Upper lobe of right lung (tissue), 1 donor: ENCODE results near the gene KCNJ3. TPM values are rescaled to one million over a fixed set of nuclear protein-coding genes. Genes with fewer than 3 reads are reported as not detected.

ENCODE experiments used
- ATAC-seq: fragments of 200-7000 bp; cut with Tn5 transposase; one replicate; pipeline ENCODE4 v1.9.1; 2020; ENCODE audit warnings: mild to moderate bottlenecking, moderate library complexity
- DNase-seq: peaks from one replicate; pipeline ENCODE4 v3.0.0-alpha.2; 2020
- H3K27ac ChIP-seq: fragments of 200-600 bp; one replicate; pipeline ENCODE4 v1.8.0; 2022
- H3K27me3 ChIP-seq: fragments of 200-600 bp; one replicate; pipeline ENCODE4 v1.8.0; 2022; ENCODE audit warnings: mild to moderate bottlenecking
- H3K36me3 ChIP-seq: fragments of 200-600 bp; one replicate; pipeline ENCODE4 v1.8.0; 2022
- H3K4me1 ChIP-seq: fragments of 200-600 bp; one replicate; pipeline ENCODE4 v1.8.0; 2022
- H3K4me3 ChIP-seq: fragments of 200-600 bp; one replicate; pipeline ENCODE4 v1.8.0; 2022; ENCODE audit warnings: mild to moderate bottlenecking
- H3K9me3 ChIP-seq: fragments of 200-600 bp; one replicate; pipeline ENCODE4 v1.8.0; 2022
- CTCF ChIP-seq: fragments of 200-600 bp; IDR thresholded peaks from one replicate; pipeline ENCODE4 v1.8.0; 2022; ENCODE audit warnings: antibody characterized with exemption
- intact Hi-C: fragments of 100-400 bp; cut with DNase I; formaldehyde crosslinking; loops from one replicate; pipeline ENCODE4 v1.11.0; 2022
- total RNA-seq: library from RNA; stranded (reverse); fragmentation: NEBNext Ultra II Directional; extraction: Animal tissue kit (Norgen Biotek cat#: 25700); gene quantifications from one replicate; pipeline ENCODE4 v1.2.1, GENCODE V29; 2021
- donor health status: DM: no; HTN: yes; CAD: no; lungs with severe emphysema.

Gene KCNJ3
- total RNA-seq, 1 donor from 2014 or later: not detected

GRCh38 chr2:154698721-154699574 is 453 bp downstream of the KCNJ3 start:
- Histone ChIP-seq H3K9me3 (no peaks in the 10 kb centered on the region), H3K27me3 (peaks cover 39% of the 10 kb centered on the region), H3K4me3 (no peak overlapping the region), H3K27ac (no peak overlapping the region), H3K4me1 (peaks cover 11% of the 10 kb centered on the region), H3K36me3 (no peaks in the 10 kb centered on the region)
- DNase-seq: no peak
- no peak for TF ChIP-seq CTCF
- intact Hi-C loops: no loop called here
- peak; percentile 16 for ATAC-seq

- no peak overlapping the region for H3K27ac ChIP-seq
- DNase-seq (no peak), ATAC-seq (no peak)
- peaks cover 39% of the 10 kb centered on the region for H3K27me3 ChIP-seq
- no peak overlapping the region for H3K4me3 ChIP-seq
- no peaks in the 10 kb centered on the region for H3K36me3 ChIP-seq
- no peak for TF ChIP-seq CTCF
- H3K9me3 ChIP-seq: no peaks in the 10 kb centered on the region
- intact Hi-C loops: no loop called here
- H3K4me1 ChIP-seq: peaks cover 11% of the 10 kb centered on the region
These were observed 1.1 kb downstream of the KCNJ3 start for GRCh38 chr2:154699575-154699930.

- DNase-seq (no peak), ATAC-seq (no peak)
- Histone ChIP-seq H3K4me1 (peaks cover 11% of the 10 kb centered on the region), H3K27ac (no peak overlapping the region), H3K9me3 (no peaks in the 10 kb centered on the region), H3K36me3 (no peaks in the 10 kb centered on the region), H3K4me3 (no peak overlapping the region), H3K27me3 (peaks cover 39% of the 10 kb centered on the region)
- intact Hi-C loops: no loop called here
- TF ChIP-seq CTCF: no peak
These were observed 1.6 kb downstream of the KCNJ3 start for GRCh38 chr2:154700136-154700535.

- Histone ChIP-seq H3K9me3 (no peaks in the 10 kb centered on the region), H3K4me3 (no peak overlapping the region), H3K36me3 (no peaks in the 10 kb centered on the region), H3K4me1 (no peaks in the 10 kb centered on the region), H3K27ac (no peak overlapping the region), H3K27me3 (peaks cover 3% of the 10 kb centered on the region)
- DNase-seq (no peak), ATAC-seq (no peak)
- intact Hi-C loops: no loop called here
- TF ChIP-seq CTCF: no peak
These were observed 6.5 kb downstream of the KCNJ3 start for GRCh38 chr2:154704991-154705390.

GRCh38 chr2:154706660-154707059 is 8.2 kb downstream of the KCNJ3 start:
- intact Hi-C loops: no loop called here
- Histone ChIP-seq H3K4me1 (no peaks in the 10 kb centered on the region), H3K27me3 (no peaks in the 10 kb centered on the region), H3K36me3 (no peaks in the 10 kb centered on the region), H3K4me3 (no peak overlapping the region), H3K9me3 (no peaks in the 10 kb centered on the region), H3K27ac (no peak overlapping the region)
- TF ChIP-seq CTCF: no peak
- ATAC-seq: no peak
- no peak for DNase-seq
